Stimulated activated CD4-positive, alpha-beta T cell treated with anti-CD3 and anti-CD28 coated beads, TNF-alpha, amount 100 ng/mL, for 24 hours (primary cell): ENCODE data around the gene C17orf114.

Experiments used
- DNase-seq, 3 experiments: peaks; one replicate each; pipeline ENCODE4 v3.0.0-alpha.2; 2020; ENCODE audit warnings: low read depth in 3 of 3

The C17orf114 gene

GRCh38 chr17:4788159-4788806, 13.8 kb downstream of the C17orf114 start:
- DNase-seq = no peak

GRCh38 chr17:4786516-4786915, 15.6 kb downstream of the C17orf114 start:
- DNase-seq = no peak

- DNase-seq = no peak
Observed at GRCh38 chr17:4786106-4786511, 16.0 kb downstream of the C17orf114 start, which contains the start of gene VMO1. TSS of gene VMO1 (minus strand) at chr17:4786364. CDS start at chr17:4786352, 12 bp downstream.

- no peak for DNase-seq
Observed at GRCh38 chr17:4785311-4786105, 16.6 kb downstream of the C17orf114 start.

GRCh38 chr17:4782652-4783051, 19.5 kb downstream of the C17orf114 start:
- DNase-seq = no peak

- no peak for DNase-seq
Observed at GRCh38 chr17:4780325-4780955, 21.7 kb downstream of the C17orf114 start.

- no peak for DNase-seq
Observed at GRCh38 chr17:4777969-4778760, 24.0 kb downstream of the C17orf114 start.

- no peak for DNase-seq
Observed at GRCh38 chr17:4772235-4772613, 29.9 kb downstream of the C17orf114 start.

GRCh38 chr17:4771519-4772234, 30.5 kb downstream of the C17orf114 start, which contains the start of gene TM4SF5:
TSS of gene TM4SF5 (plus strand) at chr17:4771886. CDS start at chr17:4771923, 37 bp downstream.
- DNase-seq = no peak

GRCh38 chr17:4769628-4770027, 32.5 kb downstream of the C17orf114 start:
- no peak for DNase-seq

GRCh38 chr17:4768298-4768697, 33.8 kb downstream of the C17orf114 start:
- DNase-seq = no peak

GRCh38 chr17:4766723-4767122, 35.4 kb downstream of the C17orf114 start:
- no peak for DNase-seq

GRCh38 chr17:4766201-4766600, 35.9 kb downstream of the C17orf114 start:
- no peak for DNase-seq

- no peak for DNase-seq
Observed at GRCh38 chr17:4764595-4764994, 37.5 kb downstream of the C17orf114 start.

- no peak for DNase-seq
Observed at GRCh38 chr17:4759776-4760236, 42.3 kb downstream of the C17orf114 start.

- no peak for DNase-seq
Observed at GRCh38 chr17:4753392-4753791, 48.7 kb downstream of the C17orf114 start.

GRCh38 chr17:4751932-4752331, 50.2 kb downstream of the C17orf114 start:
- no peak for DNase-seq
